Transverse colon (tissue), 4 donors: ENCODE measurements around the gene POU4F1. TPM values are rescaled to one million over a fixed set of nuclear protein-coding genes. Genes with fewer than 3 reads are reported as not detected.

Experiments
- DNase-seq: peaks from one replicate; pipeline ENCODE4 v3.0.0-alpha.2; 2019
- H3K27ac ChIP-seq, 4 donors: fragments of 200-600 bp; sonication (generic); 2 replicates each; pipeline ENCODE4 v1.5.1; 2016 to 2018; ENCODE audit warnings: inconsistent platforms in 4 of 4
- H3K27me3 ChIP-seq: fragments of 200-600 bp; sonication (generic); 2 replicates; pipeline ENCODE4 v1.5.1; 2017; ENCODE audit warnings: inconsistent platforms
- H3K36me3 ChIP-seq, 4 donors: fragments of 200-600 bp; sonication (generic); 2 replicates each; pipeline ENCODE4 v1.5.1; 2017 to 2019; ENCODE audit warnings: inconsistent platforms in 4 of 4
- H3K4me1 ChIP-seq, 4 donors: fragments of 200-600 bp; sonication (generic); 2 replicates each; pipeline ENCODE4 v1.5.1; 2017 to 2020; ENCODE audit warnings: inconsistent platforms in 4 of 4
- H3K4me3 ChIP-seq, 4 donors: fragments of 200-600 bp; sonication (generic); 1 replicate in 1 of 4; 2 replicates in 3 of 4; pipeline versions ENCODE4 v1.5.1 to v1.6.1; 2017 to 2019; ENCODE audit warnings: inconsistent platforms in 4 of 4
- H3K9me3 ChIP-seq, 2 donors: fragments of 200-600 bp; sonication (generic); 2 replicates each; pipeline ENCODE4 v1.5.1; 2017 to 2019; ENCODE audit warnings: inconsistent platforms in 2 of 2
- EP300 ChIP-seq: sonication (generic); formaldehyde crosslinking; IDR thresholded peaks from one replicate; pipeline ENCODE4 v1.6.1; 2017; ENCODE audit warnings: antibody characterized with exemption, low read depth
- POLR2A ChIP-seq: fragments of 450-650 bp; IDR thresholded peaks from one replicate; pipeline ENCODE4 v1.6.1; 2016; ENCODE audit warnings: antibody characterized with exemption, mild to moderate bottlenecking, moderate library complexity
- POLR2AphosphoS5 ChIP-seq, 3 donors: sonication (generic); formaldehyde crosslinking; IDR thresholded peaks; one replicate each; pipeline ENCODE4 v1.6.1; 2016; ENCODE audit warnings: antibody characterized with exemption in 3 of 3
- WGBS, 2 donors: methylation state at CpG; one replicate each; pipeline ENCODE4 v1.1.5; 2018; ENCODE audit warnings: low coverage in 1 of 2; 5-methylcytosine and 5-hydroxymethylcytosine counted together
- in situ Hi-C, 4 donors: fragments of 200-750 bp; cut with MboI; loops; one replicate each; pipeline versions ENCODE4 v1.15.0 to v1.15.1; 2017; ENCODE audit warnings: low sequenced_read_pairs in 3 of 4, low pct_ligation_motif_present in 1 of 4, low pct_unique_long_range_greater_than_20kb in 1 of 4
- intact Hi-C: fragments of 100-400 bp; cut with DNase I; formaldehyde crosslinking; loops from one replicate; pipeline ENCODE4 v1.15.1; 2023; ENCODE audit warnings: low total_unique reads
- total RNA-seq, 4 donors: library from RNA; depleted of rRNA; stranded (reverse); fragments of >200 nt; gene quantifications; one replicate each; pipeline ENCODE4 v1.1.0, GENCODE V29; 2016
- TF ChIP-seq, protein P1 (sequence below), 5 experiments: fragments of 200-600 bp in 3 of 5; fragments of 450-650 bp in 2 of 5; sonication (generic) in 3 of 5; IDR thresholded peaks; 1 replicate in 2 of 5; 2 replicates in 3 of 5; pipeline ENCODE4 v1.5.1; 2016 to 2017; ENCODE audit warnings: antibody characterized with exemption in 5 of 5, inconsistent platforms in 3 of 5, mild to moderate bottlenecking in 2 of 5, moderate library complexity in 1 of 5

Gene POU4F1
- total RNA-seq, 4 donors from 2014 or later, result not detected

- TF ChIP-seq POLR2A (no peak), EP300 (no peak), POLR2AphosphoS5 (IDR thresholded peaks at IDR 0.05) (no peak)
- TF ChIP-seq, protein P1, sequence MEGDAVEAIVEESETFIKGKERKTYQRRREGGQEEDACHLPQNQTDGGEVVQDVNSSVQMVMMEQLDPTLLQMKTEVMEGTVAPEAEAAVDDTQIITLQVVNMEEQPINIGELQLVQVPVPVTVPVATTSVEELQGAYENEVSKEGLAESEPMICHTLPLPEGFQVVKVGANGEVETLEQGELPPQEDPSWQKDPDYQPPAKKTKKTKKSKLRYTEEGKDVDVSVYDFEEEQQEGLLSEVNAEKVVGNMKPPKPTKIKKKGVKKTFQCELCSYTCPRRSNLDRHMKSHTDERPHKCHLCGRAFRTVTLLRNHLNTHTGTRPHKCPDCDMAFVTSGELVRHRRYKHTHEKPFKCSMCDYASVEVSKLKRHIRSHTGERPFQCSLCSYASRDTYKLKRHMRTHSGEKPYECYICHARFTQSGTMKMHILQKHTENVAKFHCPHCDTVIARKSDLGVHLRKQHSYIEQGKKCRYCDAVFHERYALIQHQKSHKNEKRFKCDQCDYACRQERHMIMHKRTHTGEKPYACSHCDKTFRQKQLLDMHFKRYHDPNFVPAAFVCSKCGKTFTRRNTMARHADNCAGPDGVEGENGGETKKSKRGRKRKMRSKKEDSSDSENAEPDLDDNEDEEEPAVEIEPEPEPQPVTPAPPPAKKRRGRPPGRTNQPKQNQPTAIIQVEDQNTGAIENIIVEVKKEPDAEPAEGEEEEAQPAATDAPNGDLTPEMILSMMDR (IDR thresholded peaks at IDR 0.05), result no peak
- DNase-seq, result no peak
- H3K9me3 ChIP-seq, result no peaks in the 10 kb centered on the region
- no peaks in the 10 kb centered on the region for H3K4me1 ChIP-seq
- WGBS, 2 donors, result 50 to 51% methylated on average over 1 of the region's 1 CpG
- H3K27me3 ChIP-seq, result peaks cover 3% of the 10 kb centered on the region
- no peak overlapping the region for H3K27ac ChIP-seq
- no peak overlapping the region for H3K4me3 ChIP-seq
- intact Hi-C loops, result no loop called here
- in situ Hi-C loops, result no loop called here
- peaks cover 0 to 9% (median 0%) of the 10 kb centered on the region in 4 donors for H3K36me3 ChIP-seq
Measured at GRCh38 chr13:78618411-78618810, 15.1 kb upstream of the POU4F1 start.

- in situ Hi-C loops, result no loop called here
- TF ChIP-seq POLR2AphosphoS5 (IDR thresholded peaks at IDR 0.05) (no peak), EP300 (no peak), POLR2A (no peak)
- TF ChIP-seq, protein P1 (IDR thresholded peaks at IDR 0.05), result no peak
- WGBS, 2 donors, result 51 to 63% methylated on average over 3 of the region's 3 CpGs
Measured at GRCh38 chr13:78611040-78611439, 7.7 kb upstream of the POU4F1 start.

GRCh38 chr13:78610381-78610883 lies 7.1 kb upstream of the POU4F1 start:
- Histone ChIP-seq H3K36me3 (no peaks in the 10 kb centered on the region), H3K27me3 (peaks cover 76% of the 10 kb centered on the region), H3K9me3 (no peaks in the 10 kb centered on the region), H3K4me3 (no peak overlapping the region), H3K4me1 (peaks cover 18 to 28% (median 21%) of the 10 kb centered on the region in 4 donors), H3K27ac (no peak overlapping the region)
- 34 to 36% methylated on average over 1 to 4 of the region's 4 CpGs for WGBS, 2 donors
- DNase-seq, result no peak
- in situ Hi-C loops, result no loop called here
- intact Hi-C loops, result no loop called here
- TF ChIP-seq, protein P1 (IDR thresholded peaks at IDR 0.05), result no peak
- TF ChIP-seq POLR2AphosphoS5 (IDR thresholded peaks at IDR 0.05), result no peak
- no peak for TF ChIP-seq POLR2A
- TF ChIP-seq EP300, result no peak

More at GRCh38 chr13:78611040-78611439, 7.7 kb upstream of the POU4F1 start:
- H3K4me3 ChIP-seq, result no peak overlapping the region
- intact Hi-C loops, result no loop called here
- H3K36me3 ChIP-seq, result peaks cover 0 to 2% (median 0%) of the 10 kb centered on the region in 4 donors
- H3K27ac ChIP-seq, result no peak overlapping the region
- peaks cover 18 to 28% (median 21%) of the 10 kb centered on the region in 4 donors for H3K4me1 ChIP-seq
- peaks cover 70% of the 10 kb centered on the region for H3K27me3 ChIP-seq
- DNase-seq, result no peak
- H3K9me3 ChIP-seq, result no peaks in the 10 kb centered on the region

GRCh38 chr13:78609464-78610205 lies 6.3 kb upstream of the POU4F1 start:
- H3K36me3 ChIP-seq, result no peaks in the 10 kb centered on the region
- no peak for DNase-seq

More at GRCh38 chr13:78609464-78610205, 6.3 kb upstream of the POU4F1 start:
- in situ Hi-C loops (no loop called here), intact Hi-C loops (no loop called here)
- H3K27me3 ChIP-seq, result peaks cover 84% of the 10 kb centered on the region
- H3K27ac ChIP-seq, result no peak overlapping the region
- peak overlapping the region; percentile 30 to 55 (median 36) for H3K4me3 ChIP-seq
- TF ChIP-seq POLR2AphosphoS5 (IDR thresholded peaks at IDR 0.05) (no peak), EP300 (no peak), POLR2A (no peak)
- TF ChIP-seq, protein P1 (IDR thresholded peaks at IDR 0.05), result no peak
- H3K4me1 ChIP-seq, result peaks cover 18 to 28% (median 21%) of the 10 kb centered on the region in 4 donors
- H3K9me3 ChIP-seq, result no peaks in the 10 kb centered on the region
- WGBS, 2 donors, result 19 to 66% methylated on average over 4 to 33 of the region's 33 CpGs
